Liver (tissue), 10 donors: ENCODE results near the gene KDM5B. TPM values are rescaled to one million over a fixed set of nuclear protein-coding genes. Genes with fewer than 3 reads are reported as not detected.

Experiments
- DNase-seq: peaks from one replicate; pipeline ENCODE4 v3.0.0-alpha.2; 2017; ENCODE audit warnings: low spot score
- H3K27ac ChIP-seq, 2 donors: one replicate each; pipeline ENCODE4 v1.7.0; 2013; ENCODE audit warnings: inconsistent platforms in 2 of 2, low read length in 2 of 2, control low read depth in 1 of 2, low read depth in 1 of 2, mild to moderate bottlenecking in 1 of 2
- H3K27me3 ChIP-seq, 4 donors: one replicate each; pipeline versions ENCODE4 v1.6.1 to v1.7.0; 2013; ENCODE audit warnings: low read length in 3 of 4, inconsistent platforms in 1 of 4, mild to moderate bottlenecking in 1 of 4, moderate library complexity in 1 of 4; ENCODE audit not compliant: control insufficient read depth in 4 of 4, insufficient read depth in 4 of 4
- H3K36me3 ChIP-seq, 4 donors: one replicate each; pipeline versions ENCODE4 v1.6.1 to v1.7.0; 2013; ENCODE audit warnings: low read length in 3 of 4, mild to moderate bottlenecking in 3 of 4, low read depth in 1 of 4, moderate library complexity in 1 of 4; ENCODE audit not compliant: control insufficient read depth in 4 of 4, insufficient read depth in 3 of 4
- H3K4me1 ChIP-seq, 4 donors: one replicate each; pipeline versions ENCODE4 v1.6.1 to v1.7.0; 2013; ENCODE audit warnings: low read length in 3 of 4, mild to moderate bottlenecking in 3 of 4, moderate library complexity in 1 of 4; ENCODE audit not compliant: control insufficient read depth in 4 of 4, insufficient read depth in 4 of 4
- H3K4me3 ChIP-seq, 3 donors: one replicate each; pipeline versions ENCODE4 v1.6.1 to v1.7.0; 2013; ENCODE audit warnings: low read length in 3 of 3, control low read depth in 1 of 3, low read depth in 1 of 3, mild to moderate bottlenecking in 1 of 3
- H3K9ac ChIP-seq, 2 donors: one replicate each; pipeline ENCODE4 v1.7.0; 2013; ENCODE audit warnings: low read length in 2 of 2, mild to moderate bottlenecking in 2 of 2, moderate library complexity in 2 of 2, control low read depth in 1 of 2, low read depth in 1 of 2
- H3K9me3 ChIP-seq, 4 donors: one replicate each; pipeline versions ENCODE4 v1.6.1 to v1.7.0; 2013; ENCODE audit warnings: low read length in 3 of 4; ENCODE audit not compliant: control insufficient read depth in 4 of 4
- ATF3 ChIP-seq: IDR thresholded peaks from 2 replicates; pipeline ENCODE4 v1.6.1; 2016; ENCODE audit warnings: antibody characterized with exemption
- HNF4G ChIP-seq: IDR thresholded peaks from 2 replicates; pipeline ENCODE4 v1.6.1; 2016; ENCODE audit warnings: antibody characterized with exemption
- JUND ChIP-seq, 2 donors: IDR thresholded peaks; 2 replicates each; pipeline ENCODE4 v1.6.1; 2016; ENCODE audit warnings: antibody characterized with exemption in 2 of 2
- NR2F2 ChIP-seq: IDR thresholded peaks from 2 replicates; pipeline ENCODE4 v1.6.1; 2016; ENCODE audit warnings: antibody characterized with exemption
- SP1 ChIP-seq: IDR thresholded peaks from 2 replicates; pipeline ENCODE4 v1.6.1; 2018; ENCODE audit warnings: antibody characterized with exemption, mild to moderate bottlenecking
- WGBS: extraction: QIAGEN DNeasy Blood & Tissue Kit; methylation state at CpG from one replicate; pipeline ENCODE4 v1.1.7; 2013; 5-methylcytosine and 5-hydroxymethylcytosine counted together
- polyA plus RNA-seq, 2 donors: library from polyadenylated mRNA; stranded (reverse) in 1 of 2; unstranded in 1 of 2; fragments of 200-250 nt in 1 of 2; fragments of >200 nt in 1 of 2; fragmentation: Nextera tagmentation in 1 of 2; extraction: Ambion mirVana in 1 of 2; gene quantifications; one replicate each; pipeline versions ENCODE4 v1.2.1 to v1.2.3, GENCODE V29; 2013 to 2015
- small RNA-seq: library from RNA; depleted of rRNA; stranded (forward); fragments of <200 nt; gene quantifications from one replicate; pipeline ENCODE3, GENCODE V24; 2014
- total RNA-seq, 2 donors: library from RNA; depleted of rRNA; stranded (reverse); fragments of >200 nt; gene quantifications; one replicate each; pipeline ENCODE4 v1.2.3, GENCODE V29; 2014
- donor health status: healthy.
- donor health status: healthy.
- donor health status: healthy.
- donor health status: healthy.
- donor health status: healthy.

Gene KDM5B
- total and polyA plus RNA-seq, 4 donors, result 3.4 to 33.7 (median 14.8) TPM

GRCh38 chr1:202677433-202677832 is 130.8 kb downstream of the KDM5B start:
- 83% methylated on average over 2 of the region's 2 CpGs for WGBS
- Histone ChIP-seq H3K9ac (no peak overlapping the region), H3K27ac (no peak overlapping the region), H3K36me3 (no peaks in the 10 kb centered on the region), H3K27me3 (no peaks in the 10 kb centered on the region), H3K9me3 (peaks cover 0 to 3% (median 0%) of the 10 kb centered on the region in 4 donors), H3K4me1 (no peaks in the 10 kb centered on the region), H3K4me3 (no peak overlapping the region)
- TF ChIP-seq JUND (IDR thresholded peaks at IDR 0.05) (no peak), NR2F2 (no peak), HNF4G (no peak), ATF3 (no peak), SP1 (no peak)
- no peak for DNase-seq

Small RNAs within 50 kb of the gene (small RNA-seq; reads per million reads assigned to genes)
- gene AC098934.3, result not detected

Other genes with a start within 250 kb of the KDM5B start
- gene SYT2, start 98.0 kb downstream of the KDM5B start, total RNA-seq, result not detected
- gene SYT2, start 98.0 kb downstream of the KDM5B start, polyA plus RNA-seq, result under 1 TPM; under 0.01 to 0.07 TPM
- not detected for gene PCAT6, start 2.5 kb upstream of the KDM5B start, total RNA-seq
- 1 to 10 TPM in 1 of 2 donors, under 1 TPM in 1; 0.23 to 1.2 TPM for gene PCAT6, start 2.5 kb upstream of the KDM5B start, polyA plus RNA-seq
- 1 to 10 TPM; 3.9 to 4.7 TPM for gene RABIF, start 80.7 kb upstream of the KDM5B start, total RNA-seq
- gene RABIF, start 80.7 kb upstream of the KDM5B start, polyA plus RNA-seq, result 1 to 10 TPM; 3.6 to 7.5 TPM
- gene KLHL12, start 118.8 kb upstream of the KDM5B start, total RNA-seq, result 10 to 100 TPM; 13.1 to 17.5 TPM
- gene KLHL12, start 118.8 kb upstream of the KDM5B start, polyA plus RNA-seq, result 1 to 10 TPM; 7.2 to 7.8 TPM
- 100 to 1,000 TPM in 1 of 2 donors, 10 to 100 TPM in 1; 78.9 to 175 TPM for gene ADIPOR1, start 149.9 kb upstream of the KDM5B start, total RNA-seq
- 10 to 100 TPM; 58.5 to 62.0 TPM for gene ADIPOR1, start 149.9 kb upstream of the KDM5B start, polyA plus RNA-seq
- 10 to 100 TPM; 32.6 to 36.5 TPM for gene CYB5R1, start 158.8 kb upstream of the KDM5B start, total RNA-seq
- gene CYB5R1, start 158.8 kb upstream of the KDM5B start, polyA plus RNA-seq, result 10 to 100 TPM; 29.4 to 33.7 TPM
- gene TMEM183A, start 199.0 kb upstream of the KDM5B start, total RNA-seq, result 10 to 100 TPM; 46.6 to 48.9 TPM
- 10 to 100 TPM; 21.0 to 24.3 TPM for gene TMEM183A, start 199.0 kb upstream of the KDM5B start, polyA plus RNA-seq
- under 1 TPM; 0.08 to 0.33 TPM for gene PPFIA4, start 218.1 kb upstream of the KDM5B start, total RNA-seq
- gene PPFIA4, start 218.1 kb upstream of the KDM5B start, polyA plus RNA-seq, result under 1 TPM; 0.07 to 0.22 TPM